Ovary (tissue), 9 donors: ENCODE results near the gene PEPD. TPM values are rescaled to one million over a fixed set of nuclear protein-coding genes. Genes with fewer than 3 reads are reported as not detected.
A peak's percentile ranks its signal among the peaks of the same experiment; 100 is the strongest.

Source experiments
- DNase-seq, 5 donors: peaks; one replicate each; pipeline ENCODE4 v3.0.0-alpha.2; 2019 to 2020
- H3K27ac ChIP-seq, 2 donors: fragments of 200-600 bp; one replicate each; pipeline versions ENCODE4 v1.5.1 to v1.8.0; 2019 to 2022
- H3K27me3 ChIP-seq: fragments of 200-600 bp; one replicate; pipeline ENCODE4 v1.8.0; 2022
- H3K36me3 ChIP-seq: fragments of 200-600 bp; sonication (generic); one replicate; pipeline ENCODE4 v1.5.1; 2019
- H3K4me1 ChIP-seq: one replicate; pipeline ENCODE4 v1.8.1; 2013; ENCODE audit warnings: mild to moderate bottlenecking, moderate library complexity; ENCODE audit not compliant: insufficient read depth
- H3K4me3 ChIP-seq: fragments of 200-600 bp; sonication (generic); one replicate; pipeline ENCODE4 v1.5.1; 2017
- H3K9me3 ChIP-seq, 2 donors: fragments of 200-600 bp in 1 of 2; sonication (generic) in 1 of 2; one replicate each; pipeline versions ENCODE4 v1.5.1 to v1.8.1; 2013 to 2019; ENCODE audit warnings: mild to moderate bottlenecking in 1 of 2, moderate library complexity in 1 of 2
- EP300 ChIP-seq: sonication (generic); formaldehyde crosslinking; IDR thresholded peaks from one replicate; pipeline ENCODE4 v1.6.1; 2017; ENCODE audit warnings: antibody characterized with exemption
- POLR2A ChIP-seq: fragments of 450-650 bp; IDR thresholded peaks from one replicate; pipeline ENCODE4 v1.6.1; 2017; ENCODE audit warnings: antibody characterized with exemption, mild to moderate bottlenecking, moderate library complexity
- whole genome bisulfite sequencing, 3 donors: extraction: QIAGEN DNeasy Blood & Tissue Kit in 1 of 3; methylation state at CpG; one replicate each; pipeline versions ENCODE4 v1.1.5 to v1.1.7; 2013 to 2017; 5-methylcytosine and 5-hydroxymethylcytosine counted together
- intact Hi-C, 4 donors: fragments of 100-400 bp; cut with DNase I; formaldehyde crosslinking; loops; one replicate each; pipeline versions ENCODE4 v1.11.0 to v1.15.1; 2022 to 2023
- polyA plus RNA-seq, 2 donors: library from polyadenylated mRNA; stranded (reverse); fragments of 200-250 nt in 1 of 2; fragments of 350-450 nt in 1 of 2; fragmentation: Illumina TruSeq in 1 of 2; extraction: RNeasy Lipid Tissue Mini Kit (QIAGEN cat#74804) in 1 of 2; gene quantifications; one replicate each; pipeline ENCODE4 v1.2.3, GENCODE V29; 2013 to 2014
- total RNA-seq, 7 donors: library from RNA; depleted of rRNA in 2 of 7; stranded (reverse); fragments of >200 nt in 2 of 7; fragmentation: NEBNext Ultra II Directional in 3 of 7; extraction: Animal tissue kit (Norgen Biotek cat#: 25700) in 3 of 7; gene quantifications; one replicate each; pipeline versions ENCODE4 v1.1.0 to v1.2.4, GENCODE V29; 2016 to 2023
- TF ChIP-seq, protein P1 (sequence below), 3 donors: fragments of 450-650 bp in 2 of 3; fragments of 200-600 bp in 1 of 3; IDR thresholded peaks; one replicate each; pipeline versions ENCODE4 v1.5.1 to v1.8.0; 2016 to 2022; ENCODE audit warnings: antibody characterized with exemption in 3 of 3, mild to moderate bottlenecking in 1 of 3
- donor health status: DM: no; HTN: no; CAD: no; lungs with moderate emphysema.
- donor health status: DM: no; HTN: no; CAD: no.
- donor health status: Bipolar disorder and iron deficiency.
- donor health status: DM: yes; HTN: yes; CAD: no.
- donor health status: DM: no; HTN: no; CAD: no.
- donor health status: DM: yes; HTN: yes; CAD: no.

PEPD gene
- total and polyA plus RNA-seq, 9 donors, result 38.7 to 66.9 (median 58.9) TPM

DNA sequence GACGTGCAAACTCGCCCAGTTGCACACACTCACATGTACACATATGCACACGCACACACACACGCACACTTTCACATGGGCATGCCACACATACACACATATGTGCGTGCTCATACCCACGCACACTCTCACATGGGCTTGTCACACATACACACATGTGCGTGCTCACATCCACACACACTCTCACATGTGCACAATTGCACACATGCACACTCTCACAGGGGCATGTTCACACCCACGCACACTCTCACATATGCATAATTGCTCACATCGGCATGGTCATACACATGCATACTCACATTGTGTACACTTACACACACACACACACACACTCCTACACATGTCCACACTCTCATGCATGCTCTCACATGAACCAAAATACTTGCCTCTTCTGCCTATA, 32.8 kb upstream of the PEPD start:
- Histone ChIP-seq H3K9me3 (no peaks in the 10 kb centered on the region), H3K36me3 (no peaks in the 10 kb centered on the region), H3K27ac (no peak overlapping the region), H3K4me1 (peaks cover 10% of the 10 kb centered on the region), H3K4me3 (no peak overlapping the region), H3K27me3 (no peaks in the 10 kb centered on the region)
- peak in 1 of 5 donors; percentile 14 for DNase-seq
- TF ChIP-seq EP300 (no peak), POLR2A (no peak)
- TF ChIP-seq, protein P1, sequence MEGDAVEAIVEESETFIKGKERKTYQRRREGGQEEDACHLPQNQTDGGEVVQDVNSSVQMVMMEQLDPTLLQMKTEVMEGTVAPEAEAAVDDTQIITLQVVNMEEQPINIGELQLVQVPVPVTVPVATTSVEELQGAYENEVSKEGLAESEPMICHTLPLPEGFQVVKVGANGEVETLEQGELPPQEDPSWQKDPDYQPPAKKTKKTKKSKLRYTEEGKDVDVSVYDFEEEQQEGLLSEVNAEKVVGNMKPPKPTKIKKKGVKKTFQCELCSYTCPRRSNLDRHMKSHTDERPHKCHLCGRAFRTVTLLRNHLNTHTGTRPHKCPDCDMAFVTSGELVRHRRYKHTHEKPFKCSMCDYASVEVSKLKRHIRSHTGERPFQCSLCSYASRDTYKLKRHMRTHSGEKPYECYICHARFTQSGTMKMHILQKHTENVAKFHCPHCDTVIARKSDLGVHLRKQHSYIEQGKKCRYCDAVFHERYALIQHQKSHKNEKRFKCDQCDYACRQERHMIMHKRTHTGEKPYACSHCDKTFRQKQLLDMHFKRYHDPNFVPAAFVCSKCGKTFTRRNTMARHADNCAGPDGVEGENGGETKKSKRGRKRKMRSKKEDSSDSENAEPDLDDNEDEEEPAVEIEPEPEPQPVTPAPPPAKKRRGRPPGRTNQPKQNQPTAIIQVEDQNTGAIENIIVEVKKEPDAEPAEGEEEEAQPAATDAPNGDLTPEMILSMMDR (IDR thresholded peaks at IDR 0.05), result no peak
- WGBS, 3 donors, result 90 to 93% (median 93%) methylated on average over 9 of the region's 9 CpGs
- intact Hi-C loops, result no loop called here

DNA sequence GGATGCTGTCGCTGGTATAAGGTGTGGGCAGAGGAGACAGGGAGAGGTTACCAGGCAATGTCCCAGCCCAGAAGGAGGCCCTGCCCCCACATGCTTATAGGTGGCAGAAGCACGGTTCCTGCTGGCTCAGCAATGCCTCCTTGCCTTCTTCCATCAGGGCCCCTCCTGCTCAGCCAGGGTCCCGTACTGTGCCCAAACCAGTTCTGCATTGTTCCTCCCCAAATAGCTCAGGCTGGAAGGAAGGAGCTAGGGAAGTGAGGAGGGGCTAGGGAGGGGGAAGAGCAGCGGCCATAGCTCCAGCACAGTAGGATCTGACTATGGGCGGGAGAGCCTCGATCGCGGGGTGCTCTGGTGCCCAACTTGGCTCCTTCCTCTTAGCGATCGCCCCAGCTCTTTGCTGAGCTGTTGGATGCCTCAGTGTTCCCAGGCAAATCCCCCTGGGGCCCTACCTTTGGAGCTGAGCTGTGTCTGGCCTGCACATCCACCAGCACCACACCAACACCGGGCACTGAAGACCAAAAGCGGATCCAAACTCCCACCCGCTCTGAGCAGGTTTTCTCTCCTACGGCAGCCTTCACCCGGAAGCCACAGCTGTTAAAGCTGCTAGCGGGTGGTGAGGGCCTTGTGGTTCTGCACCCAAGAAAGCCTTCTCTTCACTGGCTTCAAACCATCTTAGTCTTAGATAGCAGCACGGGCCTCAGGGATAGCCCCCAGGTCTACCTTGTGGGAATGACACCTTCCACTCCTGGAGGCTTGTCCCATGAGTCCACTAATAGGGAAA, 32.1 kb upstream of the PEPD start:
- Histone ChIP-seq H3K4me3 (no peak overlapping the region), H3K27ac (no peak overlapping the region), H3K27me3 (no peaks in the 10 kb centered on the region), H3K4me1 (peaks cover 10% of the 10 kb centered on the region), H3K9me3 (no peaks in the 10 kb centered on the region), H3K36me3 (no peaks in the 10 kb centered on the region)
- DNase-seq, result peak in 1 of 5 donors; percentile 16
- intact Hi-C loops, result no loop called here
- 87 to 88% (median 88%) methylated on average over 17 of the region's 17 CpGs for WGBS, 3 donors
- TF ChIP-seq, protein P1 (IDR thresholded peaks at IDR 0.05), result no peak
- TF ChIP-seq POLR2A, result no peak

DNA sequence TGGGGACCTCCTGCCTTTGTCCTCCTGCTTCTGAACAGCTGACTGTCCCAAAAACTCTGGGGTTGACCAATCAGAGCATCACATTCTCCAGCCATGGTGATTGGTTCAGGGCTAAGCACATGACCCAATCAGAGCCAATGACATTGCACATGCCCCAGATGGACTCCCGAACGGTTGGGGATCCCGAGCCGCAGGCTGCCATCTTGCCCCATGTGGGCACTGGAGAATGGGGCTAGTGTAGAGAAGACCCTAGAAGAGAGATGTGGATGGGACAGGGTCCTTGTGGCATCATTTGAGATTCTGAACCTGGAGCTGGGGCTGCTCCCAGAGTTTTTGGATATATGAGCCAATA, 31.3 kb upstream of the PEPD start:
- Histone ChIP-seq H3K9me3 (no peaks in the 10 kb centered on the region), H3K27ac (no peak overlapping the region), H3K4me3 (no peak overlapping the region), H3K4me1 (peaks cover 10% of the 10 kb centered on the region), H3K27me3 (no peaks in the 10 kb centered on the region), H3K36me3 (no peaks in the 10 kb centered on the region)
- TF ChIP-seq, protein P1 (IDR thresholded peaks at IDR 0.05), result no peak
- no peak for TF ChIP-seq EP300
- TF ChIP-seq POLR2A, result no peak
- DNase-seq, result peak in 1 of 5 donors; percentile 17
- intact Hi-C loops, result no loop called here
- WGBS, 3 donors, result 91 to 96% (median 94%) methylated on average over 4 of the region's 4 CpGs

DNA sequence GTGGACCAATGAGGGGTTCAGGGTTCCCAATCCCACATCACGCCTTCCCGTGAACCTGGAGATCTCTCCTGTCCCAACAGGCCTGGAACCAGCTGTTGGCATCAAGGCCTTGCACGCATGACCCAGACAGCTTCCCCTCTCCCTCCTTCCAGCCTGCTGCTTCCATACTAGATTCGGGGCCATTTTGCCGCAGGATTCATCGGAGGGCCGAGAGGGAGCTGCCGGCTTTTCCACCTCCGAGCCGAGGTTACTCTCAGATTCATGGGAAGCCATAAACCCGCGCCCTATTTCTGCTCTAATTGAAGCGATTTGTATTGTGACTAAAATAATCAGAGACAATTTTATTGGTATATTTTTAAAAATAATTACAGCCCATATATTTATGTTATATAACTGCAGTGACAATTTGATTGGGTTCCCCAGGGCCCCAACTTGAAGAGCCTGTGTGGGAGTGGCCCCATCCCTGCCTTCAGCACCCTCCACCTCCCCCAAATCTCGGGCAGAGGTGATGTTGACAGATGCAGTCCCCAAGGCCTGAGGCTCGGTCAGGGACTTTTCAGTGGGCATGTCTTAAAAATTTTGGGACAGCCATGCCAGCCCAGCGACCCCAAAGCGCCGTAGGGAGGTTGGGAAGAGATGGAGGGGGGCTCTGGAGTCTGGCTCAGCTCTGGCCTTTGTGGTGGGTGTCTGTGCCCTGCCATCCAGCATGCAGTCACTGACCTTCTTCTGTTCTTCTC, 30.8 kb upstream of the PEPD start:
- H3K9me3 ChIP-seq, result no peaks in the 10 kb centered on the region
- H3K27ac ChIP-seq, result no peak overlapping the region
- intact Hi-C loops, result no loop called here
- 91 to 93% (median 92%) methylated on average over 18 of the region's 18 CpGs for WGBS, 3 donors
- TF ChIP-seq, protein P1 (IDR thresholded peaks at IDR 0.05), result no peak
- no peak for TF ChIP-seq EP300
- no peak for TF ChIP-seq POLR2A
- no peaks in the 10 kb centered on the region for H3K27me3 ChIP-seq
- H3K36me3 ChIP-seq, result no peaks in the 10 kb centered on the region
- DNase-seq, result peak in 1 of 5 donors; percentile 3
- peaks cover 10% of the 10 kb centered on the region for H3K4me1 ChIP-seq
- H3K4me3 ChIP-seq, result no peak overlapping the region
